ENCODE measurements around the gene OAF.

OAF gene

DNA sequence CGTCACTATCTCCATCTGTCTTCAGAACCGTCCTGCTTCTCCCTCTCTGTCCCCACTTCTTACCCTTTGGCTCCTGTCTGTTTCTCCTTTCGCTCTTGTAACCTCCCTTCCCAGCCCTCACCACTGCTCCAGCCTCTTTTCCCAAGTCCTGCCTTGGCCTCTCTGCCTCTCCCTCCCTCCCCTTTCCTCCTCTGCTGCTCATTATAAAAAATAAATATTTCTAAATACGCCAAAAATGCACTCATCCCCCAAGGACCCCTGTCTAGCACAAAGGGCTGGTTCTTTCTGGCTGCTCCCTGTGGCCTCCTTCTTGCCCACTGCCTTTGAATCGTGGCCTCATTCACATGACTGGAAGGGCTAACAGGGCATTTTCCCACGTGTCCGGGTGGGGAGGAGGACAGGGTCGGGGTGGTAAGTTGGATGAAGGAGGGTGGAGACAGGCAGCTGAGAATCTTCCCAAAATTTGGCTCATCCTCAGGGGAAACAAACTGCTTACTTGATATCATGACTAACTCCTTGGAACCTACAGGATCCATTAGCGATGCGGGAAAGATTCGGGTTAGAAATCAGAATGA lies 26.4 kb upstream of the OAF start:
- H3K4me1 ChIP-seq (ENCODE audit: control insufficient read depth, insufficient read depth, low read length, poor library complexity, severe bottlenecking): no peaks in the 10 kb centered on the region
- H3K27ac ChIP-seq (ENCODE audit: insufficient read depth, low read length, poor library complexity, severe bottlenecking): no peak overlapping the region
- no peak for DNase-seq
- H3K9me3 ChIP-seq (ENCODE audit: control insufficient read depth, low read length): no peaks in the 10 kb centered on the region
- no peak overlapping the region for H3K4me3 ChIP-seq (ENCODE audit: insufficient read depth, low read depth, low read length, poor library complexity, severe bottlenecking)
- H3K36me3 ChIP-seq (ENCODE audit: control insufficient read depth, insufficient read depth, low read length): no peaks in the 10 kb centered on the region
- peaks cover 5% of the 10 kb centered on the region for H3K27me3 ChIP-seq (replicated peaks; ENCODE audit: control insufficient read depth, insufficient read depth, low read length, poor library complexity, severe bottlenecking)

DNA sequence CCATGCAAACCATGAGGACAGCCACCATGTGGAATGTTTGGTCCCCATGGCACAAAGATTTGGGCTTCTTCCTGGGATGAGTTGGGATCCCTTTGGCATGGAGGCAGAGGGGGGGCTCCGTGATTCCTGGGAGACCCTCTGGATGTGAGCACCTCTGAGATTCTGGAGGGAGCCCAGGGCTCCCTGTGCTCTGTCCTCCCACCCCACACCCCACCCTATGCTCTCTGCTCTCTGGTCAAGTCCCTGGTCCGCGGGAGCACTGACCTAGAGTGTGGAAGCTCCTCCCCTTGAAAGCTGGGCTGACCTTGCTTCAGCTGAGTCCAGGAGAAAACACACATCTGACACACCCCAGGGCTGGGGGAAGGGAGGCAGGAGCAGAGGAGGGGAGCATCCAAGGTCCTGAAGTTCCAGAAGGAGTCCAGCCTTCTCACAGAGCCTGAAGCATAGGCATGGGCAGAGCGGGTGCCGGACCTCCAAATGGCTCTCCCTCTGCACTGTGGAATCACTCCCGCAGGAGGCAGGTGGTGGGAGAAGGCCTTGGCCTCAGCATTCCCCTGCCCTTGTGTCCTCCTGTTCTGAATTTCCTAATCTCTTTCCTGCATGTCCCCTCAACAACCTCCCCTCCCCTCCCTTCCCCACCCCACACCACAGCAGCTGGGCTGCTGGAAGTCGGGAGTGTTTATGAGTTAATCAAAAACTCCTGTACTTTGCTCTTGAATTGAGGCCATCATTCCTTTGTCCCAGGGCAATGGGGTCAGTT lies 25.7 kb upstream of the OAF start:
- H3K4me1 ChIP-seq (ENCODE audit: control insufficient read depth, insufficient read depth, low read length, poor library complexity, severe bottlenecking): no peaks in the 10 kb centered on the region
- H3K27ac ChIP-seq (ENCODE audit: insufficient read depth, low read length, poor library complexity, severe bottlenecking): no peak overlapping the region
- H3K9me3 ChIP-seq (ENCODE audit: control insufficient read depth, low read length): no peaks in the 10 kb centered on the region
- no peak for DNase-seq
- H3K4me3 ChIP-seq (ENCODE audit: insufficient read depth, low read depth, low read length, poor library complexity, severe bottlenecking): no peak overlapping the region
- H3K27me3 ChIP-seq (replicated peaks; ENCODE audit: control insufficient read depth, insufficient read depth, low read length, poor library complexity, severe bottlenecking): peaks cover 5% of the 10 kb centered on the region
- H3K36me3 ChIP-seq (ENCODE audit: control insufficient read depth, insufficient read depth, low read length): no peaks in the 10 kb centered on the region

DNA sequence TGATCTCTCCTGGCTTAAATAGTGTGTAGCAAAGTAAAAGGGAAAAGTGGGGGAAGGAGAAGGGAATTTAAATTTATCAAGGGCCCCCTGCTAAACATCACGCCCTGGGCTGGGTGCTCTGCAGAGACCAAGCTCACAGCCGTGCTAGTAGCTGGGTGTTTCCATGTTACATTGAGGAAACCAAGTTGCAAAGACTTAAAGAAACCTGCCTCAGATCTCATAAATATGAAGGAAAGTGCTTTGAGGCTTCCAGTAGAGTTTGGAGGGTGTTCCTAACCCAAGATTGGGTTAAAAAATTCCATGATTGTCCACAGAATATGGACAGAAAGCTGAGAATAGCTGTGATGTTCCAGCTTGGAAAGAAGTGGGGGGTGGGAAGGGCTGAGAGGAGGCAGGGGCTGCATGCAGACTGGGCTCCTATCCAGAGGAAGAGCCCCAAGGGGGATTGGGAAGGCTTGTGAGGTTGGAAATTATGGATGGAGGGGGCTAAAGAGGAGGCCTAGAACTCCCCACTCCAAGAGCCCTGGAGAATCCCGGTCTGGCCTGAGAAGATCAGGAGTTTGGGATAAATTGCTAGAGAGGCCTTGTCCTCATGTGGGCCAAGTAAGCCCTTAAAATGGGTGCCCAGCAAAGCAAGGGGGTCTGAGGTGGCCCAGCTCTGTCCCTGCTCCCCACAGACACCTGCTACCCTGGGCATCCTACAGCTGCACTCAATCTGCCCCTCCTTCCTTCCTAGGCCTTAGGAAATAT lies 25.0 kb upstream of the OAF start:
- Histone ChIP-seq H3K27ac (ENCODE audit: insufficient read depth, low read length, poor library complexity, severe bottlenecking) (no peak overlapping the region), H3K4me3 (ENCODE audit: insufficient read depth, low read depth, low read length, poor library complexity, severe bottlenecking) (no peak overlapping the region), H3K9me3 (ENCODE audit: control insufficient read depth, low read length) (no peaks in the 10 kb centered on the region), H3K36me3 (ENCODE audit: control insufficient read depth, insufficient read depth, low read length) (no peaks in the 10 kb centered on the region), H3K4me1 (ENCODE audit: control insufficient read depth, insufficient read depth, low read length, poor library complexity, severe bottlenecking) (no peaks in the 10 kb centered on the region), H3K27me3 (replicated peaks; ENCODE audit: control insufficient read depth, insufficient read depth, low read length, poor library complexity, severe bottlenecking) (peaks cover 5% of the 10 kb centered on the region)
- DNase-seq: no peak

DNA sequence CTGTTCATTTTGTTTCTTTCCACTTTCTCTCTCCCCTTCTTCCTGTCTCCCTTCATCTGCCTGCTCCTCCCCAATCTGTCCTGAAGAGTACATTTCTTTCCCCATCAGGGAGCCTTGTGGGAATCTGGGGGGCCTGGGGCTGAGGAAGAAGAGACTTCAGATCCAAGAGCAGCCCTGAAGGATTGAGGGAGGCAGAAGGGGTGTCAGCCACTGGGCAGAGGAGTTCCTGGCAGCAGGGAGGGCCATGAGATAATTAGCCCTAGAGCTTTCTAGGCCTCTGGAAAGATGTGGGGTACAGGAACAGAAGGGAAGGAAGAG lies 24.4 kb upstream of the OAF start:
- no peak overlapping the region for H3K27ac ChIP-seq (ENCODE audit: insufficient read depth, low read length, poor library complexity, severe bottlenecking)
- H3K9me3 ChIP-seq (ENCODE audit: control insufficient read depth, low read length): no peaks in the 10 kb centered on the region
- H3K27me3 ChIP-seq (replicated peaks; ENCODE audit: control insufficient read depth, insufficient read depth, low read length, poor library complexity, severe bottlenecking): peaks cover 5% of the 10 kb centered on the region
- H3K4me1 ChIP-seq (ENCODE audit: control insufficient read depth, insufficient read depth, low read length, poor library complexity, severe bottlenecking): no peaks in the 10 kb centered on the region
- no peak overlapping the region for H3K4me3 ChIP-seq (ENCODE audit: insufficient read depth, low read depth, low read length, poor library complexity, severe bottlenecking)
- no peak for DNase-seq
- no peaks in the 10 kb centered on the region for H3K36me3 ChIP-seq (ENCODE audit: control insufficient read depth, insufficient read depth, low read length)

DNA sequence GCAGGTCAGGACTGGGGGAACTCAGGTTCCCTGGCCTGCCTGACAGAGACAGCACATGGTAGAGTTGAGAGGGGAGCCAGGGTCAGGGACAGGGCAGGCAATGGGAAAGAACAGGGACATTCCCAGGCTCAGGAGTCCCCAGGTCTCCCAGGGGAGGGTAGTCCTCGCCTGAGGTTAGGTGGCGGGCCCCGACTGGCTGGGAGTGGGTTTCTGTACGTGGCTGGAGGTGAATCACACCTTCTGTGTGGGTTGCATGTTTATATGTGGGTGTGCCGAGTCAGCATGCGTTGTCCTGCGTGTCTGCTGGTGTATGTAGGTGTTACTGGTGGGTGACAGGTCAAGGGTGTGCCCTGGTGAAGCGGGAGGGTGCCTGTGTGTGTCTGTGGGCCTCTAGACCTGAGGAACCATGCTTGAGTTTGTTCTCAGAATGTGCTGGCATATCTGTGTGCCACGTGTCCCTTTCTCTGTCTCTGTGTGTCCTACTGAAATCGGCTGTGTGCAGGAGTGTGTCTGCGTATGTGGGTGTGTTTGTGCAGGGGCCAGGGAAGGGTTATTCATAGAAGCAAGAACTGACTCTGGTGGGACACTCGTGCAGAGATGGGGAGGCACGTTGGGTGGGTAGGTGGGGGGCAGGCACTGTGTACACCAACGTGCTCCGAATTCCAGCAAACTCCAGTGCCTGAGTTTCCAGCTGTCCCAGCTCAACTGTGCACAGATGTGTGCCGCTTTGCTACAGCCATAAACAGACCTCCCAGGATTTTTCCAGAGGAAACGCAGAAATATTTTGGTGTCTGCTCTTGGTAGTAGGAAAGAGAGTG lies 23.8 kb upstream of the OAF start:
- no peak overlapping the region for H3K27ac ChIP-seq (ENCODE audit: insufficient read depth, low read length, poor library complexity, severe bottlenecking)
- H3K27me3 ChIP-seq (replicated peaks; ENCODE audit: control insufficient read depth, insufficient read depth, low read length, poor library complexity, severe bottlenecking): peaks cover 5% of the 10 kb centered on the region
- no peaks in the 10 kb centered on the region for H3K36me3 ChIP-seq (ENCODE audit: control insufficient read depth, insufficient read depth, low read length)
- no peak overlapping the region for H3K4me3 ChIP-seq (ENCODE audit: insufficient read depth, low read depth, low read length, poor library complexity, severe bottlenecking)
- DNase-seq: no peak
- no peaks in the 10 kb centered on the region for H3K4me1 ChIP-seq (ENCODE audit: control insufficient read depth, insufficient read depth, low read length, poor library complexity, severe bottlenecking)
- H3K9me3 ChIP-seq (ENCODE audit: control insufficient read depth, low read length): no peaks in the 10 kb centered on the region

DNA sequence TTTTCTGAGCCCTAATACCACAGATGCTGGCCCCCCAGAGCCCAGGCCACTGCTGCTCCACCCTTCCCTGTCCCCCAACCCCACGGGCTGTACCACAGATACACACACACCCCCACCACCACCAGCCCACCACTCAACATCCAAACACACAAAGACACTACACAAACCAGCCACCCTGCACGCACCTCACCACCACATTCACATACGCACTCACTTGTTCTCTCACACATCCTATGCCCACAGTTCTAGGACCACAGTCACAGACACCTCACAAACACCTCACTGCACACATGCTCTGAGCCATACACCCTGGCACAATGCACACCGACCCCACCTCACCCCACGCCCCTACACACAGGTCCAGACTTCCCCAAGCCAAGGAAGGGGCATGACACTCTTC lies 22.5 kb upstream of the OAF start:
- no peak for DNase-seq
- peaks cover 5% of the 10 kb centered on the region for H3K27me3 ChIP-seq (replicated peaks; ENCODE audit: control insufficient read depth, insufficient read depth, low read length, poor library complexity, severe bottlenecking)
- H3K27ac ChIP-seq (ENCODE audit: insufficient read depth, low read length, poor library complexity, severe bottlenecking): no peak overlapping the region
- no peaks in the 10 kb centered on the region for H3K36me3 ChIP-seq (ENCODE audit: control insufficient read depth, insufficient read depth, low read length)
- no peak overlapping the region for H3K4me3 ChIP-seq (ENCODE audit: insufficient read depth, low read depth, low read length, poor library complexity, severe bottlenecking)
- H3K4me1 ChIP-seq (ENCODE audit: control insufficient read depth, insufficient read depth, low read length, poor library complexity, severe bottlenecking): no peaks in the 10 kb centered on the region
- no peaks in the 10 kb centered on the region for H3K9me3 ChIP-seq (ENCODE audit: control insufficient read depth, low read length)

DNA sequence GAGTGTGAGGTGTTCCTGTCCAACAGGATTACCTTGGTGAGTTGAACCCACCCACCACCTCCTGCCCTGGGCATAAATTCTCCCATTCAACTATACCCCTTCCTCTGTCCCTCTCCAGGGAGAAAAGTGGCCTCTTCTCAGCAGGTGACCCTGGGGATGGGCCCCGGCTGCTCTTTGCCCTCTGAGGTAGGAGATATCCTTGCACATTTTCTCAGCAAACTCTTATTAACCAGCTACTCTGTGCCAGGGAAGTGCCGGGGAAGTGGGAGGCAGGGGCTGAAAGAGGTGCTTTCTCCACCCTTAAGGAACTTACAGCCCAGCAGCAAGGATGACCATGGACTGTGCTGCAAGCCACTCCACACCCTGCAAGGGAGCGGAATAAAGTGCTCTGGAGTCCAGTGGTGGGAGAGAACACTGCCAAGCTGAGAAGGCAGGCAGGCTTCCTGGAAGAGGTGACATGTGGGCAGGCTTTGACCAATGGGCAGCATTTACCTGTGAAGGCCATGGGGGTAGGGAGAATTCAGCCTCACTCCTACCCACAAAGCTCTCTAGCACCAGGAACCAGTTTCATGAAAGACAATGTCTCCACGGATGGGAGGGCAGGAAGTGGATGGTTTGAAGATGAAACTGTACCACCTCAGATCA lies 21.9 kb upstream of the OAF start:
- Histone ChIP-seq H3K27me3 (replicated peaks; ENCODE audit: control insufficient read depth, insufficient read depth, low read length, poor library complexity, severe bottlenecking) (peaks cover 5% of the 10 kb centered on the region), H3K4me3 (ENCODE audit: insufficient read depth, low read depth, low read length, poor library complexity, severe bottlenecking) (no peak overlapping the region), H3K36me3 (ENCODE audit: control insufficient read depth, insufficient read depth, low read length) (no peaks in the 10 kb centered on the region), H3K4me1 (ENCODE audit: control insufficient read depth, insufficient read depth, low read length, poor library complexity, severe bottlenecking) (no peaks in the 10 kb centered on the region), H3K27ac (ENCODE audit: insufficient read depth, low read length, poor library complexity, severe bottlenecking) (no peak overlapping the region), H3K9me3 (ENCODE audit: control insufficient read depth, low read length) (no peaks in the 10 kb centered on the region)
- no peak for DNase-seq

DNA sequence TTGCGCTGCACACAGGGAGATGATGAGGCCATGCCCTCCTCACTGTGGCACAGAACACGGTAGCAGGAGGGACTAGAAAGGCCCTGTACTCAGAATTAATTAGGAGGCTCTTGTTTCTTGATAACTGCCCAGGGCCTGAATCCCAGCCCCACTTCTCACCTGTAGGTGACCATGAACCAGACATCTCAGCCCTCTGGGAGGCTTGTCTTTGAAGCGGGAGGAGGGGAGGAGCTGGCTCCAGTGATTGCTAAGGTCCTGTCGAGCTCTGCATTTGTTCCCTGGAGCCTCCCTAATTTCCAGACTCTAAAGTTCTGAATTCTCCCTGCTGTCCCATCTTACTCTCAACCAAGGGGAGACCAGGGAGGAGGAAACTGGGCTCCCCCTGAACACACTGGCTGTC lies 19.8 kb upstream of the OAF start:
- Histone ChIP-seq H3K27me3 (replicated peaks; ENCODE audit: control insufficient read depth, insufficient read depth, low read length, poor library complexity, severe bottlenecking) (no peaks in the 10 kb centered on the region), H3K4me3 (ENCODE audit: insufficient read depth, low read depth, low read length, poor library complexity, severe bottlenecking) (no peak overlapping the region), H3K36me3 (ENCODE audit: control insufficient read depth, insufficient read depth, low read length) (no peaks in the 10 kb centered on the region), H3K27ac (ENCODE audit: insufficient read depth, low read length, poor library complexity, severe bottlenecking) (no peak overlapping the region), H3K9me3 (ENCODE audit: control insufficient read depth, low read length) (no peaks in the 10 kb centered on the region), H3K4me1 (ENCODE audit: control insufficient read depth, insufficient read depth, low read length, poor library complexity, severe bottlenecking) (no peaks in the 10 kb centered on the region)
- no peak for DNase-seq

DNA sequence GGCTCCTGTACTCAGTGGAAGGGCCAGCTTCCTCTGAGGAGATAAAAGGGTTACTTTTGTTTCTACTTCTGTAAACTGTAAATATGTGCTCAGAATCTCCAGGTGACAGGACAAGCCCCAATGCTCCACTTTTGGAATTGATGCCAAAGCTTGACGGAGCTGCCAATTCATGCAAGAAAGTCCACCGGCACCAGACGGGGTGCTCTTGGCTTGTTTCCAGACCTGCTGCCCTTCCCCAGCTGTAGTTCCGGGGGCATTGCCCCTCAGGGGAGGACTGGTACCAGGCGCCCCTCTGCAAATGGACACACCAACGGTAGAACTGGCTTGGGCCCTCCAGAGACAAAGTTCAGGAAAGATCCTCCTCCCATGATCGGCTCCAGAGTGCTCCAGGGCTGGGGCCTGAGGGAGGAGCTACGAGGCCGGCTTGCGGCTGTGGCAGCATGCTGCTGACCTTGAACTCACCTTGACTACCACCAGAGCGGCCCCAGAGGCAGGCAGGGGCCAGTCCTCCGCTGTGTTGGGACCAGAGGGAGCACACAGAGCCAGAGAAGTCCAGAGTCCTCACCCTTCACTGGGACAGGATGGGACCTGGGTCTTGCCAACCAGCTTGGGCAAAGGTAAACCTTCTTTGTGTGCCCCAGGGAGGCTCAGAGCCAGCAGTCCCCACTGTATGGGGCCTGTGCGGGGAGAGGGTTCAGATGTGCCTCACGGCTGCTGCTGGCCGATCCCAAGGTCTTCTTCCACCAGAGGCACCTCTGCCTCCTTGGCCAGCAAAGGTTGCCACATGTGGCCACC lies 17.8 kb upstream of the OAF start:
- H3K36me3 ChIP-seq (ENCODE audit: control insufficient read depth, insufficient read depth, low read length): no peaks in the 10 kb centered on the region
- DNase-seq: no peak
- no peak overlapping the region for H3K27ac ChIP-seq (ENCODE audit: insufficient read depth, low read length, poor library complexity, severe bottlenecking)
- H3K9me3 ChIP-seq (ENCODE audit: control insufficient read depth, low read length): no peaks in the 10 kb centered on the region
- no peaks in the 10 kb centered on the region for H3K27me3 ChIP-seq (replicated peaks; ENCODE audit: control insufficient read depth, insufficient read depth, low read length, poor library complexity, severe bottlenecking)
- no peak overlapping the region for H3K4me3 ChIP-seq (ENCODE audit: insufficient read depth, low read depth, low read length, poor library complexity, severe bottlenecking)
- no peaks in the 10 kb centered on the region for H3K4me1 ChIP-seq (ENCODE audit: control insufficient read depth, insufficient read depth, low read length, poor library complexity, severe bottlenecking)

Data from effector memory CD4-positive, alpha-beta T cell (primary cell).